WTC11 (cell line): Measurements from ENCODE around the gene CASP8.

Experiments
- SOX15 ChIP-seq: fragments of 250-450 bp; sonication (Bioruptor Pico); IDR thresholded peaks from 2 replicates; pipeline ENCODE4 v1.9.0; 2021; ENCODE audit warnings: mild to moderate bottlenecking
- ZNF317 ChIP-seq: sonication (generic); formaldehyde crosslinking; IDR thresholded peaks from 2 replicates; pipeline ENCODE4 v1.8.1; 2023; ENCODE audit warnings: low read depth, mild to moderate bottlenecking, moderate library complexity, missing genetic modification reagents, borderline replicate concordance
- TF ChIP-seq, protein P1 (sequence below): fragments of 200-600 bp; IDR thresholded peaks from 2 replicates; pipeline ENCODE4 v1.8.0; 2022; ENCODE audit warnings: antibody characterized with exemption
- TF ChIP-seq, protein P2 (sequence below): sonication (generic); formaldehyde crosslinking; IDR thresholded peaks from 2 replicates; pipeline ENCODE4 v1.8.0; 2023; ENCODE audit warnings: mild to moderate bottlenecking, missing genetic modification reagents
- TF ChIP-seq, protein P3 (sequence below): sonication (generic); formaldehyde crosslinking; IDR thresholded peaks from 2 replicates; pipeline ENCODE4 v1.8.0; 2022; ENCODE audit warnings: mild to moderate bottlenecking, missing genetic modification reagents
- TF ChIP-seq, protein P4 (sequence below): sonication (generic); formaldehyde crosslinking; conservative IDR thresholded peaks from 2 replicates; pipeline ENCODE4 v1.8.1; 2022; ENCODE audit warnings: mild to moderate bottlenecking, missing genetic modification reagents

DNA sequence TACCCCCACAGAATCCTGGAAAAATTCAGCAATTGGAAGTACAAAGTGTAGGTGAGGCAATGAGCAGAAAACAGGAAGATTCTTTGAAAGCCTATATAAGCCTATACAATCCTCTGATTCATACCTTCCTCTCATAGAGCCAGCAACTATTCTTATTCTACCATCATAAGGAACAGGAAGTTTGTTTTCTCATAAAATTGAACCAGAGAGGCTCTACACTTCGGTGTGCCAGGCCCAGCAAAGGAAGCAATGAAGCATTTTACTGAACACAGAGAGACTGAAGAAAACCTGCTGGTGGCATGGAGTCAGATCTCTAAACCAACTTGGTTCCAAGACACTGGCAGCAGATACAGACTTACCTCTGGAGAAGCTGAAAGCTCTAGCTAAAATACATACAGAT lies 18.7 kb downstream of the CASP8 start:
- no peak for TF ChIP-seq SOX15
- TF ChIP-seq, protein P1, sequence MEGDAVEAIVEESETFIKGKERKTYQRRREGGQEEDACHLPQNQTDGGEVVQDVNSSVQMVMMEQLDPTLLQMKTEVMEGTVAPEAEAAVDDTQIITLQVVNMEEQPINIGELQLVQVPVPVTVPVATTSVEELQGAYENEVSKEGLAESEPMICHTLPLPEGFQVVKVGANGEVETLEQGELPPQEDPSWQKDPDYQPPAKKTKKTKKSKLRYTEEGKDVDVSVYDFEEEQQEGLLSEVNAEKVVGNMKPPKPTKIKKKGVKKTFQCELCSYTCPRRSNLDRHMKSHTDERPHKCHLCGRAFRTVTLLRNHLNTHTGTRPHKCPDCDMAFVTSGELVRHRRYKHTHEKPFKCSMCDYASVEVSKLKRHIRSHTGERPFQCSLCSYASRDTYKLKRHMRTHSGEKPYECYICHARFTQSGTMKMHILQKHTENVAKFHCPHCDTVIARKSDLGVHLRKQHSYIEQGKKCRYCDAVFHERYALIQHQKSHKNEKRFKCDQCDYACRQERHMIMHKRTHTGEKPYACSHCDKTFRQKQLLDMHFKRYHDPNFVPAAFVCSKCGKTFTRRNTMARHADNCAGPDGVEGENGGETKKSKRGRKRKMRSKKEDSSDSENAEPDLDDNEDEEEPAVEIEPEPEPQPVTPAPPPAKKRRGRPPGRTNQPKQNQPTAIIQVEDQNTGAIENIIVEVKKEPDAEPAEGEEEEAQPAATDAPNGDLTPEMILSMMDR, result no peak
- TF ChIP-seq, protein P2, sequence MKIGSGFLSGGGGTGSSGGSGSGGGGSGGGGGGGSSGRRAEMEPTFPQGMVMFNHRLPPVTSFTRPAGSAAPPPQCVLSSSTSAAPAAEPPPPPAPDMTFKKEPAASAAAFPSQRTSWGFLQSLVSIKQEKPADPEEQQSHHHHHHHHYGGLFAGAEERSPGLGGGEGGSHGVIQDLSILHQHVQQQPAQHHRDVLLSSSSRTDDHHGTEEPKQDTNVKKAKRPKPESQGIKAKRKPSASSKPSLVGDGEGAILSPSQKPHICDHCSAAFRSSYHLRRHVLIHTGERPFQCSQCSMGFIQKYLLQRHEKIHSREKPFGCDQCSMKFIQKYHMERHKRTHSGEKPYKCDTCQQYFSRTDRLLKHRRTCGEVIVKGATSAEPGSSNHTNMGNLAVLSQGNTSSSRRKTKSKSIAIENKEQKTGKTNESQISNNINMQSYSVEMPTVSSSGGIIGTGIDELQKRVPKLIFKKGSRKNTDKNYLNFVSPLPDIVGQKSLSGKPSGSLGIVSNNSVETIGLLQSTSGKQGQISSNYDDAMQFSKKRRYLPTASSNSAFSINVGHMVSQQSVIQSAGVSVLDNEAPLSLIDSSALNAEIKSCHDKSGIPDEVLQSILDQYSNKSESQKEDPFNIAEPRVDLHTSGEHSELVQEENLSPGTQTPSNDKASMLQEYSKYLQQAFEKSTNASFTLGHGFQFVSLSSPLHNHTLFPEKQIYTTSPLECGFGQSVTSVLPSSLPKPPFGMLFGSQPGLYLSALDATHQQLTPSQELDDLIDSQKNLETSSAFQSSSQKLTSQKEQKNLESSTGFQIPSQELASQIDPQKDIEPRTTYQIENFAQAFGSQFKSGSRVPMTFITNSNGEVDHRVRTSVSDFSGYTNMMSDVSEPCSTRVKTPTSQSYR (CRISPR knock-in tag), result no peak
- TF ChIP-seq ZNF317 (CRISPR knock-in tag), result no peak
- TF ChIP-seq, protein P3, sequence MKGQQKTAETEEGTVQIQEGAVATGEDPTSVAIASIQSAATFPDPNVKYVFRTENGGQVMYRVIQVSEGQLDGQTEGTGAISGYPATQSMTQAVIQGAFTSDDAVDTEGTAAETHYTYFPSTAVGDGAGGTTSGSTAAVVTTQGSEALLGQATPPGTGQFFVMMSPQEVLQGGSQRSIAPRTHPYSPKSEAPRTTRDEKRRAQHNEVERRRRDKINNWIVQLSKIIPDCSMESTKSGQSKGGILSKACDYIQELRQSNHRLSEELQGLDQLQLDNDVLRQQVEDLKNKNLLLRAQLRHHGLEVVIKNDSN, result no peak
- TF ChIP-seq, protein P4, sequence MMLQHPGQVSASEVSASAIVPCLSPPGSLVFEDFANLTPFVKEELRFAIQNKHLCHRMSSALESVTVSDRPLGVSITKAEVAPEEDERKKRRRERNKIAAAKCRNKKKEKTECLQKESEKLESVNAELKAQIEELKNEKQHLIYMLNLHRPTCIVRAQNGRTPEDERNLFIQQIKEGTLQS (CRISPR knock-in tag), result no peak
